HS-27A (cell line): ENCODE results near the gene F11R.
"Not testable (repeated sequence)": the region's sequence is repeated elsewhere in the genome, so short reads cannot be mapped to it uniquely, and the experiment has no call there.

Experiments
- DNase-seq: peaks from one replicate; pipeline ENCODE4 v3.0.0-alpha.2; 2012; ENCODE audit warnings: low read depth, missing footprints

Gene F11R

DNA sequence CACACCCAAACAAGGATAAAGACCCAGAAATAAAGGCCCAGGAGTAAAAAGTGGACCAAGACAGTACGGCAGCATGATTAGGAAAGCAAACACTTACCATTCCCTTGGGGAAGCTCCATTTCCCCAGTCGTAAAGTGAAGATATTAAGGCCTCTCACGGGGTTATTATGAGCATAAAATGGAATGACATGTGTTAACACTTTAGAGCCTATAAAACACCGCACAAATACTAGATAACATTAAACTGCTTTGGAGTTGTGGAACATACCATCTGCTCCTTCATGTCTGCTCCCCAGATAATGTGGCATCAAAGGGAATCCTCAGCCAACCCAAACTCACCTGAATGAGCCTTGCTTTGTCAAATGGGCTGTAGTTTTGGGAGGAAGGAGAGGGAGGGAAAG, 57.4 kb downstream of the F11R start:
- DNase-seq: no peak

GRCh38 chr1:160961419-160961818, 59.5 kb downstream of the F11R start:
- DNase-seq: no peak

DNA sequence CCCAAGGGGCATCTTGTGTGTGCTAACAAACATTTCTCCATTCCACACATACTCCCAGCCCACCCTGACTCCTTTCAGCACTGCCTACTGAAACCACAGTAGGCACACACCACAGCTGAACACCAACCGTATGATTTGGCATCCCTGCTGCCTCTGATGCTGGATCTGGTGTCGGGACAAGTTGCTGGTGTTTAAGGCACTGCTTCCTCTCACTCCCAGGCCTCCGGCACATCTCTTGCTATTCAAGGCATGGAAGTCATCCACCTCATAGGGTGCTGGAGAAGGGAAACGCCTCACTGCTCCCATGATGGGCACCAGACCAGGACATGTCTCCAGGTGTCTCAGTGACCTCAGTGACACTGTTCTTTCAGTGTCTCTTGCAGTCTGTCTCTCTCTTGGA, 64.0 kb downstream of the F11R start:
- DNase-seq: no peak

GRCh38 chr1:160954158-160955104, 66.5 kb downstream of the F11R start, which contains the start of gene ITLN2:
Gene ITLN2, minus strand, starts transcription at chr1:160954809. Its CDS starts 68 bp downstream, at chr1:160954741.
- DNase-seq: no peak

- no peak for DNase-seq
These were observed 67.9 kb downstream of the F11R start for GRCh38 chr1:160953030-160953429.

- DNase-seq: no peak
These were observed 68.8 kb downstream of the F11R start for GRCh38 chr1:160952129-160952510.

DNA sequence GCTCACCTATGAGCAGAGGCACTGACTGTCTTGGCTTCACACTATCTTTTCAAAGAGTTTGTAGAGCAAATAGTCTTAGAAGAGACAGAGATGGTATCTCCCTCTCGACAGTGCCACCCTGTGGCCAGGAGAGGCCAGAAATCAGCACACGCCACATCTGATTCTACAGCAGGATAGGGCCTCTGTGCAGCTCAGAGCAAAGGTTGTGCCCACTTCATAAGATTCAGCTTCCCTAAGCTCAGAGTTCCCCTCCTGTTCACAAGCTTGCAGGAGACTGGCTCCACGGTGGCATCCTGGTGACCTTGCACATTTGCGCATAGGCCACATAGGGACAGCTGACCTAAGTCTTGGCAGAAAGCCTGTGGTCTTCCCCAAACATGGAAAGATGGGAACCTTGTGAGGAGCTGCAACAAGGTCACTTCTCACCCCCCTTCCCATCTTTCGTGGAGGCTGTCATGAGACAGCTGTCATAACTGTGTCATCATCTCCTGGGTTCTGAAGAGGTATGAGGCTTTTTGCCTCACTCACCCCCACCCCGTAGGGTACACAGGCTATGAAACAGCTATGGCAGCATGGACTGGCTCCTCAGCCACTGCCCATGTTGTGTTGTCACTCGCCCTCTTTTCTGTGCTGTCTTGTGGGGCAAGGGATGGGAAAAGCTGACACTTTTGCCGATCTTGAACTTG, 69.4 kb downstream of the F11R start:
- no peak for DNase-seq

DNA sequence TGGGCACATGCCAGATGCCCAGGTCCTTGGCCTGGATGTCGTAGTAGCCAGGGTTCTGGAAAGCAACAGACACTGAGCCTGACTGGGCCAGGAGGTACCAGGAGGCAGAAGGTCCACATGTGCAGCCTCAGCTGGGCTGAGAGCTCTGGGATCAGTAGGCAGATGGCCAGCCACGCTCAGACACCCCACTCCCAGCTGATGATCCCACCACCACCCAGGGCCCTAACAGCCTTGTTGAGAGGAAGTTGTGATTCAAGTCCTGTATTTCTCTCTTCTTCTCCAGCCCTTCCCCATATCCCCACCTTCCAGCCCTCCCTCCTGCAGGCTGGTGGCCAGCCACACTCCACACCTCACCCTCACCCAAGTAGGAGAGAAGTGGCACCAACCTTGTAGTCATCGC, 70.3 kb downstream of the F11R start:
- no peak for DNase-seq

DNA sequence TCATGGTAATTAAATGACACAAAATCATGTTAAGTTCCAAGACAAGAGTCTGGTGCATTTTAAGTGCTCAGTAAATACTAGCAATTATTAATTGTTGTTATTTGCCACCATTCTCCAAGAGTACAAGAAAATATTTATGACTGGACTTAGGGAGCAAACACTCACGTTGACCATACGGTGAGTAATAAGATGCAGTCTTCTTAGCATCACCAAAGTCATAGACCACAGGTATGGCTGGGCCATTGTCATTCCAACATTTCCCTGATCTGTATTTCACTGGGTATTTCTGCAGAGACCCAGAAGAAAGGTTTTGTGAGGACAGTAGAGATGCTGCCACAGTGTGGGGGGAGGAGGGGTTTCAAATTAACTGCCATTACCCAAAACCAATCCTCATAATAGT, 71.1 kb downstream of the F11R start:
- no peak for DNase-seq

GRCh38 chr1:160949216-160949880, 71.6 kb downstream of the F11R start:
- DNase-seq: not testable (repeated sequence)

- not testable (repeated sequence) for DNase-seq
These were observed 73.7 kb downstream of the F11R start for GRCh38 chr1:160947174-160947759.

- not testable (repeated sequence) for DNase-seq
These were observed 75.1 kb downstream of the F11R start for GRCh38 chr1:160945881-160946280.
